ENCODE results near the gene CCNB3.
A peak's percentile ranks its signal among the peaks of the same experiment; 100 is the strongest.

The CCNB3 gene

GRCh38 chrX:50168241-50168687, 36.3 kb upstream of the CCNB3 start:
- Histone ChIP-seq H3K9ac (ENCODE audit: low read length) (no peak overlapping the region), H3K4me3 (ENCODE audit: low read length) (no peak overlapping the region), H3K79me2 (ENCODE audit: low read length) (no peaks in the 10 kb centered on the region), H3K9me2 (replicated peaks; ENCODE audit: insufficient read depth, low read length) (no peaks in the 10 kb centered on the region), H3K9me3 (replicated peaks; ENCODE audit: insufficient read depth, low read length) (no peaks in the 10 kb centered on the region), H3K27me3 (replicated peaks; ENCODE audit: insufficient read depth, low read length) (no peaks in the 10 kb centered on the region), H3K4me1 (ENCODE audit: low read length) (no peaks in the 10 kb centered on the region), H3K4me2 (ENCODE audit: low read depth, low read length) (no peak overlapping the region), H4K20me1 (ENCODE audit: insufficient read depth, low read length) (no peaks in the 10 kb centered on the region), H3F3A (ENCODE audit: insufficient read depth, low read length) (no peaks in the 10 kb centered on the region), H3K27ac (ENCODE audit: low read length) (no peak overlapping the region), H2AFZ (ENCODE audit: low read length) (no peak overlapping the region), H3K36me3 (replicated peaks; ENCODE audit: insufficient read depth, low read length) (no peaks in the 10 kb centered on the region)
- TF ChIP-seq EZH2phosphoT487 (IDR thresholded peaks at IDR 0.05; ENCODE audit: low read length) (no peak), CTCF (IDR thresholded peaks at IDR 0.05; ENCODE audit: low read length) (no peak), EZH2 (optimal IDR thresholded peaks at IDR 0.05; ENCODE audit: low read depth, low read length) (no peak)
- DNase-seq: no peak

- Histone ChIP-seq H3K36me3 (replicated peaks; ENCODE audit: insufficient read depth, low read length) (no peaks in the 10 kb centered on the region), H4K20me1 (ENCODE audit: insufficient read depth, low read length) (no peaks in the 10 kb centered on the region), H3K27me3 (replicated peaks; ENCODE audit: insufficient read depth, low read length) (no peaks in the 10 kb centered on the region), H3K4me1 (ENCODE audit: low read length) (no peaks in the 10 kb centered on the region), H3K27ac (ENCODE audit: low read length) (no peak overlapping the region), H3K4me3 (ENCODE audit: low read length) (no peak overlapping the region), H3F3A (ENCODE audit: insufficient read depth, low read length) (no peaks in the 10 kb centered on the region), H3K9ac (ENCODE audit: low read length) (no peak overlapping the region), H3K4me2 (ENCODE audit: low read depth, low read length) (no peak overlapping the region), H3K9me3 (replicated peaks; ENCODE audit: insufficient read depth, low read length) (no peaks in the 10 kb centered on the region), H3K9me2 (replicated peaks; ENCODE audit: insufficient read depth, low read length) (no peaks in the 10 kb centered on the region), H2AFZ (ENCODE audit: low read length) (no peak overlapping the region), H3K79me2 (ENCODE audit: low read length) (no peaks in the 10 kb centered on the region)
- TF ChIP-seq EZH2 (optimal IDR thresholded peaks at IDR 0.05; ENCODE audit: low read depth, low read length): no peak
- no peak for TF ChIP-seq EZH2phosphoT487 (IDR thresholded peaks at IDR 0.05; ENCODE audit: low read length)
- no peak for TF ChIP-seq CTCF (IDR thresholded peaks at IDR 0.05; ENCODE audit: low read length)
- no peak for DNase-seq
Measured at GRCh38 chrX:50169717-50170116, 34.8 kb upstream of the CCNB3 start.

- no peaks in the 10 kb centered on the region for H3K9me2 ChIP-seq (replicated peaks; ENCODE audit: insufficient read depth, low read length)
- H3K4me1 ChIP-seq (ENCODE audit: low read length): peaks cover 9% of the 10 kb centered on the region
- DNase-seq: peak; percentile 50
- H3K36me3 ChIP-seq (replicated peaks; ENCODE audit: insufficient read depth, low read length): no peaks in the 10 kb centered on the region
- H3K4me2 ChIP-seq (ENCODE audit: low read depth, low read length): peak overlapping the region; percentile 83
- peak overlapping the region; percentile 77; the same call in 1 of the 2 replicates for H3K27ac ChIP-seq (ENCODE audit: low read length)
- H3F3A ChIP-seq (ENCODE audit: insufficient read depth, low read length): 0 out of 2 replicates have a peak, but pooled peaks cover 4% of the 10 kb centered on the region
- H3K9me3 ChIP-seq (replicated peaks; ENCODE audit: insufficient read depth, low read length): no peaks in the 10 kb centered on the region
- H3K27me3 ChIP-seq (replicated peaks; ENCODE audit: insufficient read depth, low read length): no peaks in the 10 kb centered on the region
- peak overlapping the region; percentile 65 for H2AFZ ChIP-seq (ENCODE audit: low read length)
- no peaks in the 10 kb centered on the region for H4K20me1 ChIP-seq (ENCODE audit: insufficient read depth, low read length)
- no peaks in the 10 kb centered on the region for H3K79me2 ChIP-seq (ENCODE audit: low read length)
- TF ChIP-seq CTCF (IDR thresholded peaks at IDR 0.05; ENCODE audit: low read length) (no peak), EZH2phosphoT487 (IDR thresholded peaks at IDR 0.05; ENCODE audit: low read length) (no peak), EZH2 (optimal IDR thresholded peaks at IDR 0.05; ENCODE audit: low read depth, low read length) (no peak)
- peak overlapping the region; percentile 44; the same call in 1 of the 2 replicates for H3K4me3 ChIP-seq (ENCODE audit: low read length)
- H3K9ac ChIP-seq (ENCODE audit: low read length): peak overlapping the region; percentile 41; the same call in 1 of the 2 replicates
Measured at GRCh38 chrX:50180073-50180940, 24.3 kb upstream of the CCNB3 start.

Data from MM.1S (cell line).